Panc1 (cell line): ENCODE measurements around the gene RNF144A. TPM values are rescaled to one million over a fixed set of nuclear protein-coding genes. Genes with fewer than 3 reads are reported as not detected.

Source experiments
- ATAC-seq: fragments of 200-7000 bp; cut with Tn5 transposase; 2 replicates; pipeline ENCODE4 v1.9.1; 2020; ENCODE audit warnings: mild to moderate bottlenecking, moderate library complexity
- BruUV-seq: library from RNA; stranded (reverse); fragments of 400-500 nt; replicated peaks from 2 replicates; lab custom pipeline; 2021; lab: Mats Ljungman, UMichigan
- CTCF ChIA-PET: fragments of 300-600 bp; sonication (Branson Sonifier 250); formaldehyde crosslinking; loops from one replicate; lab custom pipeline; 2022; ENCODE audit warnings: antibody characterized with exemption; lab: Charles Lee
- POLR2A ChIA-PET: fragments of 300-600 bp; sonication (Branson Sonifier 250); formaldehyde crosslinking; loops from one replicate; lab custom pipeline; 2022; ENCODE audit warnings: antibody characterized with exemption; lab: Charles Lee
- DNase-seq: peaks from one replicate; pipeline ENCODE4 v3.0.0-alpha.2; 2010; ENCODE audit warnings: low read depth, low spot score
- H3K27ac ChIP-seq: 2 replicates; pipeline ENCODE4 v1.5.1; 2011; ENCODE audit warnings: mild to moderate bottlenecking, low read length, inconsistent platforms
- H3K27me3 ChIP-seq: fragments of 200-500 bp; sonication (Bioruptor generic); 2 replicates; pipeline ENCODE4 v1.6.0; 2014; ENCODE audit warnings: low read length, inconsistent platforms; ENCODE audit not compliant: control insufficient read depth, insufficient read depth
- H3K36me3 ChIP-seq: fragments of 200-500 bp; sonication (Bioruptor generic); 2 replicates; pipeline ENCODE4 v1.5.1; 2014; ENCODE audit warnings: inconsistent platforms, mild to moderate bottlenecking, low read length, moderate library complexity; ENCODE audit not compliant: control insufficient read depth, insufficient read depth
- H3K4me1 ChIP-seq: 2 replicates; pipeline ENCODE4 v1.5.1; 2011; ENCODE audit warnings: inconsistent platforms, mild to moderate bottlenecking, low read length, moderate library complexity; ENCODE audit not compliant: control insufficient read depth, insufficient read depth
- H3K4me3 ChIP-seq, 2 experiments: 2 replicates each; pipeline ENCODE4 v1.5.1; 2011 to 2012; ENCODE audit warnings: low read depth in 2 of 2, low read length in 2 of 2, mild to moderate bottlenecking in 2 of 2, inconsistent platforms in 1 of 2, moderate library complexity in 1 of 2
- H3K9me3 ChIP-seq: fragments of 200-500 bp; sonication (Bioruptor generic); 2 replicates; pipeline ENCODE4 v1.5.1; 2014; ENCODE audit warnings: low read depth, mild to moderate bottlenecking, inconsistent platforms, low read length, moderate library complexity; ENCODE audit not compliant: control insufficient read depth, insufficient read depth
- POLR2AphosphoS5 ChIP-seq: IDR thresholded peaks from 2 replicates; pipeline ENCODE4 v1.6.1; 2012; ENCODE audit warnings: mild to moderate bottlenecking, low read depth, low read length, moderate library complexity
- SIN3A ChIP-seq: IDR thresholded peaks from 2 replicates; pipeline ENCODE4 v1.6.1; 2012; ENCODE audit warnings: low read depth, mild to moderate bottlenecking, low read length, moderate library complexity, borderline replicate concordance; ENCODE audit not compliant: insufficient read depth
- TCF7L2 ChIP-seq: IDR thresholded peaks from 2 replicates; pipeline ENCODE4 v1.6.1; 2011; ENCODE audit warnings: mild to moderate bottlenecking, low read depth, low read length, inconsistent platforms
- in situ Hi-C: cut with HindIII; loops from 2 replicates; pipeline ENCODE4 v1.10.0; 2016; ENCODE audit warnings: low sequenced_read_pairs, low pct_unique_long_range_greater_than_20kb
- intact Hi-C: fragments of 100-400 bp; cut with micrococcal nuclease; formaldehyde crosslinking; loops from one replicate; pipeline ENCODE4 v1.10.0; 2022; ENCODE audit not compliant: unreplicated experiment
- total RNA-seq: library from RNA; stranded (reverse); gene quantifications from one replicate; pipeline ENCODE4 v1.2.1, GENCODE V29; 2021; ENCODE audit not compliant: unreplicated experiment
- TF ChIP-seq, protein P1 (sequence below): fragments of 450-650 bp; IDR thresholded peaks from 2 replicates; pipeline ENCODE4 v1.5.1; 2017; ENCODE audit warnings: mild to moderate bottlenecking
- TF ChIP-seq, protein P2 (sequence below), 2 experiments: IDR thresholded peaks; 2 replicates each; pipeline ENCODE4 v1.6.1; 2011 to 2012; ENCODE audit warnings: low read depth in 2 of 2, control low read depth in 1 of 2, low read length in 1 of 2, mild to moderate bottlenecking in 1 of 2, moderate library complexity in 1 of 2; ENCODE audit not compliant: insufficient read depth in 1 of 2

The RNF144A gene
- total RNA-seq, 1 experiment from 2014 or later: 5.4 TPM

DNA sequence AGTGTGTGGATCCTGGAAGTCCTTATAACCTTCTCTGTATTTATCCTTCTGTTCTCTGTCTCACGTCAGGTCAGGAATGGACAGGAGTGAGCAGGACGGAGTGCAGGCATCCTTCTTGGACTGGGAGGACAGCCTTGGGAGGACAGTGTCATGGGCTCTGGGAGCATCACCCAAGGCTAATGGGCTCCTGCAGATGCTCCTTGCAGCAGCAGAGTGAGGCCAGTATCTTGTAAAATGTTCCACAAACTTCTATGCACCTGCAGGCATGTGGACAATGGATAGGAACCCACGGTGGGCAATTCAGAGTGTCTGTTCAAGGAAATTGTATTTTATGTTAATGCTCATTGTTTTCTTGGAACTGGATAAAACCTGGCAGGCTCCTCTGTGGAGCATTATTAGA, 176.2 kb downstream of the RNF144A start:
- TF ChIP-seq, protein P1, sequence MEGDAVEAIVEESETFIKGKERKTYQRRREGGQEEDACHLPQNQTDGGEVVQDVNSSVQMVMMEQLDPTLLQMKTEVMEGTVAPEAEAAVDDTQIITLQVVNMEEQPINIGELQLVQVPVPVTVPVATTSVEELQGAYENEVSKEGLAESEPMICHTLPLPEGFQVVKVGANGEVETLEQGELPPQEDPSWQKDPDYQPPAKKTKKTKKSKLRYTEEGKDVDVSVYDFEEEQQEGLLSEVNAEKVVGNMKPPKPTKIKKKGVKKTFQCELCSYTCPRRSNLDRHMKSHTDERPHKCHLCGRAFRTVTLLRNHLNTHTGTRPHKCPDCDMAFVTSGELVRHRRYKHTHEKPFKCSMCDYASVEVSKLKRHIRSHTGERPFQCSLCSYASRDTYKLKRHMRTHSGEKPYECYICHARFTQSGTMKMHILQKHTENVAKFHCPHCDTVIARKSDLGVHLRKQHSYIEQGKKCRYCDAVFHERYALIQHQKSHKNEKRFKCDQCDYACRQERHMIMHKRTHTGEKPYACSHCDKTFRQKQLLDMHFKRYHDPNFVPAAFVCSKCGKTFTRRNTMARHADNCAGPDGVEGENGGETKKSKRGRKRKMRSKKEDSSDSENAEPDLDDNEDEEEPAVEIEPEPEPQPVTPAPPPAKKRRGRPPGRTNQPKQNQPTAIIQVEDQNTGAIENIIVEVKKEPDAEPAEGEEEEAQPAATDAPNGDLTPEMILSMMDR: no peak
- TF ChIP-seq TCF7L2 (no peak), POLR2AphosphoS5 (no peak), SIN3A (no peak)
- TF ChIP-seq, protein P2, sequence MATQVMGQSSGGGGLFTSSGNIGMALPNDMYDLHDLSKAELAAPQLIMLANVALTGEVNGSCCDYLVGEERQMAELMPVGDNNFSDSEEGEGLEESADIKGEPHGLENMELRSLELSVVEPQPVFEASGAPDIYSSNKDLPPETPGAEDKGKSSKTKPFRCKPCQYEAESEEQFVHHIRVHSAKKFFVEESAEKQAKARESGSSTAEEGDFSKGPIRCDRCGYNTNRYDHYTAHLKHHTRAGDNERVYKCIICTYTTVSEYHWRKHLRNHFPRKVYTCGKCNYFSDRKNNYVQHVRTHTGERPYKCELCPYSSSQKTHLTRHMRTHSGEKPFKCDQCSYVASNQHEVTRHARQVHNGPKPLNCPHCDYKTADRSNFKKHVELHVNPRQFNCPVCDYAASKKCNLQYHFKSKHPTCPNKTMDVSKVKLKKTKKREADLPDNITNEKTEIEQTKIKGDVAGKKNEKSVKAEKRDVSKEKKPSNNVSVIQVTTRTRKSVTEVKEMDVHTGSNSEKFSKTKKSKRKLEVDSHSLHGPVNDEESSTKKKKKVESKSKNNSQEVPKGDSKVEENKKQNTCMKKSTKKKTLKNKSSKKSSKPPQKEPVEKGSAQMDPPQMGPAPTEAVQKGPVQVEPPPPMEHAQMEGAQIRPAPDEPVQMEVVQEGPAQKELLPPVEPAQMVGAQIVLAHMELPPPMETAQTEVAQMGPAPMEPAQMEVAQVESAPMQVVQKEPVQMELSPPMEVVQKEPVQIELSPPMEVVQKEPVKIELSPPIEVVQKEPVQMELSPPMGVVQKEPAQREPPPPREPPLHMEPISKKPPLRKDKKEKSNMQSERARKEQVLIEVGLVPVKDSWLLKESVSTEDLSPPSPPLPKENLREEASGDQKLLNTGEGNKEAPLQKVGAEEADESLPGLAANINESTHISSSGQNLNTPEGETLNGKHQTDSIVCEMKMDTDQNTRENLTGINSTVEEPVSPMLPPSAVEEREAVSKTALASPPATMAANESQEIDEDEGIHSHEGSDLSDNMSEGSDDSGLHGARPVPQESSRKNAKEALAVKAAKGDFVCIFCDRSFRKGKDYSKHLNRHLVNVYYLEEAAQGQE (IDR thresholded peaks at IDR 0.05; ENCODE audit: insufficient read depth in 1 of 2, low read depth in 2 of 2, low read length in 1 of 2): no peak
- no peak overlapping the region for H3K4me3 ChIP-seq
- ChIA-PET POLR2A (no interaction called here), CTCF (no interaction called here)
- H3K36me3 ChIP-seq: no peaks in the 10 kb centered on the region
- no peak for DNase-seq
- in situ Hi-C loops (no loop called here), intact Hi-C loops (no loop called here)
- ATAC-seq: no peak
- H3K9me3 ChIP-seq: no peaks in the 10 kb centered on the region
- H3K27me3 ChIP-seq: no peaks in the 10 kb centered on the region
- no peak overlapping the region for H3K27ac ChIP-seq
- no peaks in the 10 kb centered on the region; the same call in 1 of the 2 replicates for H3K4me1 ChIP-seq
- BruUV-seq: no TSS peak

Other genes with a start within 250 kb of the RNF144A start
- gene CMPK2, start 51.5 kb upstream of the RNF144A start, total RNA-seq: 0.80 TPM
- gene RSAD2, start 39.6 kb upstream of the RNF144A start, total RNA-seq: 0.44 TPM